H1 (cell line): ENCODE results near the gene FGF14.

ENCODE experiments used
- ATF2 ChIP-seq: IDR thresholded peaks from 2 replicates; pipeline ENCODE4 v1.6.1; 2012; ENCODE audit warnings: low read length, inconsistent platforms
- BCL11A ChIP-seq, 2 experiments: IDR thresholded peaks; one replicate each; pipeline ENCODE4 v1.6.1; 2011; ENCODE audit warnings: low read depth in 2 of 2, low read length in 2 of 2, mild to moderate bottlenecking in 2 of 2
- CTCF ChIP-seq, 3 experiments: IDR thresholded peaks; 1 replicate in 2 of 3; 2 replicates in 1 of 3; pipeline versions ENCODE4 v1.5.1 to v1.6.1; 2011; ENCODE audit warnings: low read length in 3 of 3, mild to moderate bottlenecking in 3 of 3, inconsistent platforms in 2 of 3, low read depth in 1 of 3, moderate library complexity in 1 of 3; ENCODE audit not compliant: insufficient read depth in 1 of 3; ENCODE audit errors: control extremely low read depth in 1 of 3
- EZH2 ChIP-seq: fragments of 200-600 bp; sonication (generic); IDR thresholded peaks from 2 replicates; pipeline ENCODE4 v1.7.1; 2012; ENCODE audit warnings: low read depth, mild to moderate bottlenecking, moderate library complexity, low read length, inconsistent platforms; ENCODE audit not compliant: severe bottlenecking
- GTF2F1 ChIP-seq: IDR thresholded peaks from 2 replicates; pipeline ENCODE4 v1.6.1; 2012; ENCODE audit warnings: low read depth, low read length, improper control_type of control experiment, borderline replicate concordance
- HDAC2 ChIP-seq, 2 experiments: fragments of 300-600 bp in 1 of 2; sonication (generic) in 1 of 2; IDR thresholded peaks; 2 replicates each; pipeline ENCODE4 v1.6.1; 2011 to 2012; ENCODE audit warnings: low read depth in 2 of 2, low read length in 2 of 2, mild to moderate bottlenecking in 2 of 2, moderate library complexity in 2 of 2, borderline replicate concordance in 1 of 2, inconsistent platforms in 1 of 2
- JUND ChIP-seq: IDR thresholded peaks from 2 replicates; pipeline ENCODE4 v1.6.1; 2011; ENCODE audit warnings: mild to moderate bottlenecking, improper control_type of control experiment, low read length
- KDM5A ChIP-seq: fragments of 200-600 bp; IDR thresholded peaks from 2 replicates; pipeline ENCODE4 v1.7.1; 2012; ENCODE audit warnings: mild to moderate bottlenecking, low read length, inconsistent platforms, mixed read lengths
- MAX ChIP-seq: IDR thresholded peaks from 2 replicates; pipeline ENCODE4 v1.6.1; 2012; ENCODE audit warnings: inconsistent platforms
- POLR2A ChIP-seq, 2 experiments: IDR thresholded peaks; 1 replicate in 1 of 2; 2 replicates in 1 of 2; pipeline ENCODE4 v1.6.1; 2011; ENCODE audit warnings: low read depth in 2 of 2, low read length in 2 of 2, mild to moderate bottlenecking in 2 of 2; ENCODE audit errors: control extremely low read depth in 1 of 2
- POLR2AphosphoS5 ChIP-seq: IDR thresholded peaks from 2 replicates; pipeline ENCODE4 v1.6.1; 2011; ENCODE audit warnings: low read depth, low read length
- RFX5 ChIP-seq: IDR thresholded peaks from 2 replicates; pipeline ENCODE4 v1.6.1; 2011; ENCODE audit warnings: low read depth, low read length, improper control_type of control experiment, borderline replicate concordance

- TF ChIP-seq CTCF (IDR thresholded peaks at IDR 0.05; ENCODE audit: control extremely low read depth in 1 of 3, insufficient read depth in 1 of 3, low read depth in 1 of 3, low read length in 3 of 3) (no peak), POLR2A (IDR thresholded peaks at IDR 0.05; ENCODE audit: control extremely low read depth in 1 of 2, low read depth in 2 of 2, low read length in 2 of 2) (no peak), EZH2 (no peak), GTF2F1 (no peak), HDAC2 (IDR thresholded peaks at IDR 0.05; ENCODE audit: borderline replicate concordance in 1 of 2, low read depth in 2 of 2, low read length in 2 of 2) (no peak), RFX5 (no peak), ATF2 (no peak), KDM5A (no peak), POLR2AphosphoS5 (no peak), MAX (no peak), BCL11A (IDR thresholded peaks at IDR 0.05; ENCODE audit: low read depth in 2 of 2, low read length in 2 of 2) (no peak), JUND (no peak)
Observed at GRCh38 chr13:101708115-101708514, 693.7 kb downstream of the FGF14 start.
